T-helper 1 cell treated with Interleukin-12 subunit alpha and Interleukin-12 subunit beta and Interleukin-4 antibody, amounts not matched to agents 30 ng/mL and 1 ng/mL, for 36 hours (primary cell): Measurements from ENCODE around the gene NRSN1. TPM values are rescaled to one million over a fixed set of nuclear protein-coding genes. Genes with fewer than 3 reads are reported as not detected.
"Not testable (repeated sequence)": the region's sequence is repeated elsewhere in the genome, so short reads cannot be mapped to it uniquely, and the experiment has no call there.

Experiments
- intact Hi-C: fragments of 100-400 bp; cut with micrococcal nuclease; formaldehyde crosslinking; loops from one replicate; pipeline ENCODE4 v1.15.1; 2024
- total RNA-seq: library from RNA; stranded (reverse); gene quantifications from 2 replicates; pipeline ENCODE4 v1.2.3, GENCODE V29; 2022

Gene NRSN1
- total RNA-seq, 1 donor from 2014 or later = not detected

GRCh38 chr6:24140591-24140990 lies 14.6 kb downstream of the NRSN1 start:
- intact Hi-C loops = no loop called here

DNA sequence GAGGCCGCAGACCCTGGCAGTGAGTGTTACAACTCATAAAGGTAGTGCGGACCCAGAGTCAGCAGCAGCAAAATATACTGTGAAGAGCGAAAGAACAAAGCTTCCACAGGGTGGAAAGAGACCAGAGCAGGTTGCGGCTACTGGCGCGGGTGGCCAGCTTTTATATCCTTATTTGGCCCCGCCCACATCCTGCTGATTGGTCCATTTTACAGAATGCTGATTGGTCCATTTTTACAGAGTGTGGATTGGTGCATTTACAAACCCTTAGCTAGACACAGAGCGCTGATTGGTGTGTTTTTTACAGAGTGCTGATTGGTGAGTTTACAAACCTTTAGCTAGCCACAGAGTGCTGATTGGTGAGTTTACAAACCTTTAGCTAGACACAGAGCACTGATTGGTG lies 16.7 kb downstream of the NRSN1 start:
- intact Hi-C loops = not testable (repeated sequence)

DNA sequence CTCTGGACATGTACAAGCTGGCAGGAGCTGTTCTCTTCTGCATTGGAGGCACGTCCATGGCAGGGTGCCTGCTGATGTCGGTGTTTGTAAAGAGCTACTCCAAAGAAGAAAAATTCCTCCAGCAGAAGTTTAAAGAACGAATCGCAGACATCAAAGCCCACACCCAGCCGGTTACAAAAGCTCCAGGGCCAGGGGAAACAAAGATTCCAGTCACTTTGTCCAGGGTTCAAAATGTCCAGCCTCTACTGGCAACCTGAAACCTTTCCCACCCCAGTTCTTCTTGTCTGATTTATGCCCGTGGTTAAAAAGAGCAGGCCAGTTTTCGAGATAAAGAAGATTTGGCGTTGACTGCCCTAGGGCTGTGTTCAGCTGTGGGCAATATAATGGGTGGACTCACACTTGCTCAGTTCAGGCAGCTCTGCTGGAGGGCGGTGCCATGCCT lies 19.7 kb downstream of the NRSN1 start:
- intact Hi-C loops = no loop called here

DNA sequence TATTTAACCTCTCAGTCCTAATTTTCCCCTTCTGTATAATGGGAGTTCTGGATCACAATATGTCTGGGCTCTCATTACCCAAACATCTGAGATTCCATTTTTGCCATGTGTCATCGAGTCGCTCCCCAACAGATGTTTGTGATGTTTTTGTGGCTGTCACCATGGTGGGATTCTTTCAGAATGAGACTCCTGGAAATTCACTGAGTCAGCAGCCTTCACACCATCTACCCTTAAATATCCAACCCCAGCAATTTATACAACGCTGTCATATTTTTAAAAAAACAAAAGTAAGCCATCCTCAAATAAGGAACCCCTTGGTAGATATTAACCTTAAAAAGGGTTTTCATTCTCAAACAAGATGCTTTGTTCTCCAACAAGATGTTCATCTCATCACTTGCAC lies 20.9 kb downstream of the NRSN1 start:
- intact Hi-C loops = no loop called here

DNA sequence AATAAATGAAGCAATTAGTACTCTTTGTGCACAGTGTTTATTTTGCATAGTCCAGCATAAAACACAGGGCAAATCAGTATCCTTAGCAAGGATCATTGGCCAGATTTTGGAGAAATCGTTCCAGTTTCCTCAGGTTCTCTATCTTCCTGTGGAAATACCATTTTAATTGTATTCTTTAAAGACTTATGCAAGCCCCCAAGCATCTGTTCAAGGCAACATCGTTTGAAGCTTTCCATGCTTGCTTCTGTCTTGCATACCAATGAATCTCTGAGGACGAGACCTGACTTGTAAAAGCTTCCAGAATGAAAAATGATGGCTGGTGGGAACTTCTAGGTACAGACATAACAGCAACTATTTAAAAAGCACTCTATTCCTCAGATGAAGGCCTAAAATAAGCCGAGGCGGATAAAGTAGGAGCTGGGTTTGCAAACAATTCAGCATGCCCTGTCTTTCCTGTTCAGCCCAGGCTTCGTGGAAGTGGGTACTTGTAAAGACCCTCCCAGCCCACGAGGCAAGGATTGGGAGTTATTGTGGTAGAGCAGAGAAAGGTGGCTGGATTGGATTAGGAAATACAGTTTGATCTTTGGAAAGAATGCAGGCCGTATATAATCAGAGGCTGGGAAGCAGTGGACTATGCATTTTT lies 21.6 kb downstream of the NRSN1 start:
- intact Hi-C loops = no loop called here

GRCh38 chr6:24148154-24148570 lies 22.1 kb downstream of the NRSN1 start:
- intact Hi-C loops = no loop called here

- intact Hi-C loops = no loop called here
Observed at GRCh38 chr6:24148684-24149083, 22.7 kb downstream of the NRSN1 start.

- intact Hi-C loops = no loop called here
Observed at GRCh38 chr6:24149296-24149695, 23.3 kb downstream of the NRSN1 start.

- intact Hi-C loops = no loop called here
Observed at GRCh38 chr6:24149836-24150235, 23.8 kb downstream of the NRSN1 start.

DNA sequence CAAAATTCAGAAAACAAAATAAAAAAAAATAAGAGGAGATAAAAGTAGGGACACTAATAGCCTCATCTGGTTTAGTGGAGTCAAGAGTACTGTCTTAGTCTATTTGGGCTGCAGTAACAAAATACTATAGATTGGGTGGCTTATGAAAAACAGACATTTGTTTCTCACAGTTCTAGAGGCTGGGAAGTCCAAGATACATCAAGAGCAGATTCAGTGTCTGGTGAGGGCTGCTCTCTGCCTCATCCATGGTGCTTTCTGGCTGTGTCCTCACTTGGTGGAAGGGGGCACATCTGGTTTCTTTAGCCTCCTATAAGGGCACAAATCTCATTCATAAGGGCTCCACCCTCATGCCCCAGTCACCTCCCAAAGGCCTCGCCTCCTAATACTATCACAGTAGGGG lies 26.0 kb downstream of the NRSN1 start:
- intact Hi-C loops = no loop called here

- intact Hi-C loops = no loop called here
Observed at GRCh38 chr6:24154121-24154520, 28.1 kb downstream of the NRSN1 start.

DNA sequence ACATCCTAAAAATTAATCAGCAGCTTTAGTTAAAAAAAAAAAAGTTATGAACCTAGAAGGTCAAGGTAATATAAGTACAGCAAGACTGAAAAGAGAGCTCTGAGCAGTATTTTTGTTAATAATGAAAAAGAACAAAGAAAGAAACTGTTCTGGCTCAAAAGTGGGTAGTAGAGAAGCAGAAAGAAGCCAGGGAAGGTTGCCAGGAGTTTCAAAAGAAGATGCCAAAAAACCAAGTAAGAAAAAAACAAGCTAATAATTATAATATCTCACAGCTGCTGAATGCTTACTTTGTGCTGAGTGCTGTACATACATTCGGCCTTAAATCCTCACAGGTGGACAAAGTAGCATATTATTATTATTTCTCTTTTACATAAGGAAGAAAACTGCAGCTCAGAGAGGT lies 31.9 kb downstream of the NRSN1 start:
- intact Hi-C loops = no loop called here

- intact Hi-C loops = no loop called here
Observed at GRCh38 chr6:24183584-24183983, 57.6 kb downstream of the NRSN1 start.

DNA sequence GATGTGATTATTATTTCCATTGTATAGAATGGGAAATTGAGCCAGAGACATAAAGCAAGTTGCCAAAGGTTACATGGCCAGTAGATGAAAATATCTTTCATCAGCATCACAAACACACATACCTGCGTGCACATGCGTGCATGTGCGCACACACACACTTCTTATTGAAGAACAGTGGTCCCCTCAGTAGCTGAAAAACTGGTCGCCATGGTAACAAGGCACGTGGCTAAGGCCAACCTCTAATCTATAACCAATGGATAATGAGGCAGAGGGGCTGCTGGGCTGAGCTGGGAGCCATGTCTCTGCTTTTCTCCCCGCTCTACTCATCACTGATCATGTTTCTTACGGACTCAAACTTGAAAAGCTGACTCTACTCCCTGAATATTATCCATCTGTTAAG lies 60.3 kb downstream of the NRSN1 start:
- intact Hi-C loops = no loop called here

- intact Hi-C loops = no loop called here
Observed at GRCh38 chr6:24187965-24188577, 62.1 kb downstream of the NRSN1 start.

DNA sequence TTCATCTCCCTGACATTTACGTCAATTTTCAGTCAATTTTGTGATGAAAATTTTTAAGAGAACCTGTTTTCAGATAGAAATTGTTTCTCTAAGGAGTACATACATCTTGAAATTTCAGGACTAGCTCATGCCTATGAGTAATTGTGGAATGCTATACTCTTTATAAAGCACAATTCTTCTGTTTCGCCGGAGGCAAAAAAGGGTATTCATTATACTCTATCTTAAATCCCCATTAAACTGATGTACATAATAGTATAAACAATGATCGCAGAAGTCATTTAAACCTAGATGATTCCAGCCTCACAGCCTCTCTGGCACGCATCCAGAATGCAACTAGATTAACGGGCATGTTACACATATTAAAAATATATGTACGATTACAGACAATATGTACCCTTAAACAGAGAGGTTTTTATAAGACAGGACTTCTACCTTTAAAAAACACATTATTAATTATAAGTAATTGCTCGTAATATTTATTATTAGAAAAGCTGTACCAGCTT lies 62.6 kb downstream of the NRSN1 start:
- intact Hi-C loops = no loop called here

DNA sequence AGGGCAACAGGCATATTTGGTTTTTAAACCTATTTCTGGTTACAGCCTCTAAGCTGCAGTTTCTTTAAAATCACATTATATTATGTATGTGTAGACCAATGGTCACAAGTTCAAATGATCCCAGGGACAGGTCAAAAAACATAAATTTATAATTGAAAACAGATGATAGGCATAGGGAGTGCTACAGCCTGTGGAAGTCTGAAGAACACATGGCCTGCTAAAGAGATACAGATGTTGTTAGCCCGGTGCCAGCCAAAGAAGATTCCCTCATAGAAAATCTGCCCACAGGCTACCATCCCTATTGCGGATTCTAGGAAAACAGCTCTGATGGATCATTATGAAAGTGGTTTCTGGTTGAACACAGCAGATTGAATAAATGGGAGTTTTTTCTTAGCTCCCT lies 65.3 kb downstream of the NRSN1 start:
- intact Hi-C loops = no loop called here

DNA sequence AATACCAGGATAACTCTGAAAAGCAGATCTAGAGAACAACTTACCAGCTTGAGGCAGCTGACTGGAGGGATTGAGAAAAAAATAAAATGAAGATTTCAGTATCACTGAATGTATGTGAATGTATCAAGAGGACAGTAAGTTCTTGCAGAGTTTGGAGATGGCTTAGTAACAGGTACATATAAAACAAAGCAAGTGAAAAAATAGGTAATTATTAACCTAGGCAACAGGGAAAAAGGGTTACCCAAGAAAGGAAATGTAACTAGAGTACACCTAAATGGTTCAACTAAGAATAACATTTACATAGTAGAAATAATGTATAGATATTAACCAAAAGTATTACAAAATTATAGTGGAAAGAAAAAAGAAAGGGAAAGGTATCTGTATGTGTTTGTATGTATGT lies 67.3 kb downstream of the NRSN1 start:
- intact Hi-C loops = no loop called here

DNA sequence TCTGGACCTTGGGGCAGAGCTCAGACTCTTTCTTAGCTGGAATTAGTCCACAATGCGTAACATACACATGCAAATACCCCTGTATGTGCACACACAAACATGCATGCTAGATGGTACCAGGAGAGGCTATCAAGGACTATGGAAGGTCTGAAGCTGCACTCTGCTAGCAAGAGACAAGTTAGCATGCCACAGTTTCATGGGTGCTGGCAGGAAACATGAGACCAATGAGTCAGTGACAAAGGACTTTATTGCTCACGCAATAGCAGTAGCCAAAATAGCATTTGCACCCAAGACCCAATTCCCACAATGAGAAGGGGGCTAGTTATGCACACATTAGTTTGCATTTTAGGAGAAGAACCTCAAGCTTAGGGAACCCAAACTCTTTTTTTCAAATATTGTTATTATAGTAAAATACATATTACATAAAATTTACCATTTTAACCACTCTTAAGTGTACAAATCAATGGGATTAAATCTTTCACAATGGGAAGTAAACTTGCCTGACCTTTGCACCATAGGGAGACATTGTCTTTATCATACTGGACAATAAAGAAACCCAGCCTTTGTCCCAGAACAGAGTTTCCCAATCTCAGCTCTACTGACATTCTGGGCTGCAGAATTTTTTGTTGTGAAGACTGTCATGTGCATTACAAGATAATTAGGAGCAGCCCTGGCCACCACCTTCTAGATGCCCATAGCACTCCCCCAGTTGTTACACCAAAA lies 69.1 kb downstream of the NRSN1 start:
- intact Hi-C loops = no loop called here

GRCh38 chr6:24195836-24196597 lies 70.0 kb downstream of the NRSN1 start:
- intact Hi-C loops = no loop called here
